Activated CD8-positive, alpha-beta T cell treated with anti-CD3 and anti-CD28 coated beads for 36 hours (primary cell): Measurements from ENCODE around the gene AGAP6. TPM values are rescaled to one million over a fixed set of nuclear protein-coding genes. Genes with fewer than 3 reads are reported as not detected.
A peak's percentile ranks its signal among the peaks of the same experiment; 100 is the strongest.
"Not testable (repeated sequence)": the region's sequence is repeated elsewhere in the genome, so short reads cannot be mapped to it uniquely, and the experiment has no call there.

Experiments
- ATAC-seq: fragments of 200-7000 bp; cut with Tn5 transposase; one replicate; pipeline ENCODE4 v1.10.0; 2021; ENCODE audit warnings: mild to moderate bottlenecking, moderate library complexity
- CTCF ChIA-PET: fragments of 350-600 bp; sonication (Branson Sonifier 250); formaldehyde crosslinking; loops from one replicate; lab custom pipeline; 2021; ENCODE audit warnings: antibody characterized with exemption; lab: Charles Lee
- POLR2A ChIA-PET: fragments of 350-600 bp; sonication (Branson Sonifier 250); formaldehyde crosslinking; loops from one replicate; lab custom pipeline; 2021; ENCODE audit warnings: antibody characterized with exemption; lab: Charles Lee
- DNase-seq: peaks from one replicate; pipeline ENCODE4 v3.0.0-alpha.2; 2020
- H3K27ac Mint-ChIP-seq: one replicate; pipeline ENCODE4 v1.8.0; 2021; ENCODE audit warnings: mild to moderate bottlenecking, mixed read lengths
- H3K27me3 Mint-ChIP-seq: one replicate; pipeline ENCODE4 v1.8.0; 2021; ENCODE audit warnings: mixed read lengths
- H3K36me3 Mint-ChIP-seq: one replicate; pipeline ENCODE4 v1.8.0; 2021; ENCODE audit warnings: low read depth, mixed read lengths
- H3K4me1 Mint-ChIP-seq: one replicate; pipeline ENCODE4 v1.8.0; 2021; ENCODE audit warnings: low read depth, mixed read lengths
- H3K4me3 Mint-ChIP-seq: one replicate; pipeline ENCODE4 v1.8.0; 2021; ENCODE audit warnings: mild to moderate bottlenecking, moderate library complexity, mixed read lengths
- H3K9me3 Mint-ChIP-seq: one replicate; pipeline ENCODE4 v1.8.0; 2021; ENCODE audit warnings: mixed read lengths
- CTCF ChIP-seq: fragments of 200-600 bp; IDR thresholded peaks from one replicate; pipeline ENCODE4 v1.8.0; 2022; ENCODE audit warnings: antibody characterized with exemption, mild to moderate bottlenecking
- intact Hi-C: fragments of 100-400 bp; cut with micrococcal nuclease; formaldehyde crosslinking; loops from one replicate; pipeline ENCODE4 v1.10.0; 2022
- total RNA-seq, 2 experiments: library from RNA; stranded (reverse); gene quantifications; one replicate each; pipeline ENCODE4 v1.2.3, GENCODE V29; 2021

The AGAP6 gene
- total RNA-seq, 2 experiments from 2014 or later: 13.8 to 15.1 TPM

GRCh38 chr10:50025627-50026026, 37.4 kb downstream of the AGAP6 start:
- ATAC-seq (no peak), DNase-seq (no peak)
- Mint-ChIP-seq H3K4me1 (no peaks in the 10 kb centered on the region), H3K9me3 (no peaks in the 10 kb centered on the region), H3K27me3 (peaks cover 15% of the 10 kb centered on the region), H3K4me3 (no peak overlapping the region), H3K27ac (no peak overlapping the region), H3K36me3 (no peaks in the 10 kb centered on the region)
- TF ChIP-seq CTCF: no peak
- ChIA-PET CTCF (no interaction called here), POLR2A (no interaction called here)
- intact Hi-C loops: no loop called here

GRCh38 chr10:50027195-50027594, 39.0 kb downstream of the AGAP6 start:
- ChIA-PET POLR2A (no interaction called here), CTCF (no interaction called here)
- Mint-ChIP-seq H3K27me3 (peaks cover 15% of the 10 kb centered on the region), H3K9me3 (no peaks in the 10 kb centered on the region), H3K4me3 (no peak overlapping the region), H3K4me1 (no peaks in the 10 kb centered on the region), H3K27ac (no peak overlapping the region), H3K36me3 (no peaks in the 10 kb centered on the region)
- no peak for TF ChIP-seq CTCF
- no peak for ATAC-seq
- DNase-seq: no peak
- intact Hi-C loops: no loop called here

GRCh38 chr10:50033481-50033880, 45.3 kb downstream of the AGAP6 start:
- intact Hi-C loops: no loop called here
- Mint-ChIP-seq H3K4me1 (no peaks in the 10 kb centered on the region), H3K4me3 (no peak overlapping the region), H3K27ac (no peak overlapping the region), H3K9me3 (no peaks in the 10 kb centered on the region), H3K27me3 (no peaks in the 10 kb centered on the region), H3K36me3 (no peaks in the 10 kb centered on the region)
- CTCF ChIA-PET: no interaction called here
- no peak for DNase-seq
- no peak for ATAC-seq
- POLR2A ChIA-PET: no interaction called here
- TF ChIP-seq CTCF: no peak

- H3K4me1 Mint-ChIP-seq, ATAC-seq, POLR2A ChIA-PET: not testable (repeated sequence)
These were observed 47.1 kb downstream of the AGAP6 start for GRCh38 chr10:50035337-50035736.

GRCh38 chr10:50044941-50045664, 56.9 kb downstream of the AGAP6 start:
- Mint-ChIP-seq H3K36me3 (no peaks in the 10 kb centered on the region), H3K27ac (no peak overlapping the region), H3K27me3 (no peaks in the 10 kb centered on the region), H3K9me3 (no peaks in the 10 kb centered on the region), H3K4me1 (no peaks in the 10 kb centered on the region), H3K4me3 (no peak overlapping the region)
- CTCF ChIA-PET: no interaction called here
- POLR2A ChIA-PET: no interaction called here
- intact Hi-C loops: no loop called here
- ATAC-seq: no peak
- DNase-seq: peak; percentile 19
- TF ChIP-seq CTCF: no peak

More at GRCh38 chr10:50035337-50035736, 47.1 kb downstream of the AGAP6 start:
- intact Hi-C loops, H3K27me3 Mint-ChIP-seq, DNase-seq, CTCF ChIA-PET, H3K9me3 Mint-ChIP-seq, H3K4me3 Mint-ChIP-seq, H3K27ac Mint-ChIP-seq, H3K36me3 Mint-ChIP-seq: not testable (repeated sequence)

GRCh38 chr10:50046457-50046856, 58.3 kb downstream of the AGAP6 start:
- ATAC-seq, POLR2A ChIA-PET, H3K36me3 Mint-ChIP-seq, H3K9me3 Mint-ChIP-seq, intact Hi-C loops, CTCF ChIA-PET, H3K27me3 Mint-ChIP-seq, H3K4me1 Mint-ChIP-seq, H3K27ac Mint-ChIP-seq, DNase-seq, H3K4me3 Mint-ChIP-seq: not testable (repeated sequence)

GRCh38 chr10:50047594-50047993, 59.4 kb downstream of the AGAP6 start:
- ATAC-seq, H3K36me3 Mint-ChIP-seq, DNase-seq: not testable (repeated sequence)

GRCh38 chr10:50051995-50052660, 63.9 kb downstream of the AGAP6 start:
- H3K9me3 Mint-ChIP-seq, H3K27ac Mint-ChIP-seq, H3K4me1 Mint-ChIP-seq, H3K36me3 Mint-ChIP-seq, POLR2A ChIA-PET, DNase-seq, intact Hi-C loops, H3K27me3 Mint-ChIP-seq, CTCF ChIA-PET, ATAC-seq, H3K4me3 Mint-ChIP-seq: not testable (repeated sequence)

More at GRCh38 chr10:50047594-50047993, 59.4 kb downstream of the AGAP6 start:
- H3K9me3 Mint-ChIP-seq, H3K27ac Mint-ChIP-seq, CTCF ChIA-PET, H3K4me1 Mint-ChIP-seq, H3K27me3 Mint-ChIP-seq, H3K4me3 Mint-ChIP-seq, POLR2A ChIA-PET, intact Hi-C loops: not testable (repeated sequence)
